Endothelial cell of umbilical vein (primary cell): ENCODE measurements around the gene CPED1. TPM values are rescaled to one million over a fixed set of nuclear protein-coding genes. Genes with fewer than 3 reads are reported as not detected.

ENCODE experiments used
- BruUV-seq: library from RNA; stranded (reverse); fragments of 400-500 nt; replicated peaks from 2 replicates; lab custom pipeline; 2021; lab: Mats Ljungman, UMichigan
- CTCF ChIA-PET: fragments of 300-600, 350-600 bp; sonication (Branson Sonifier 250); formaldehyde crosslinking; loops from one replicate; lab custom pipeline; 2021; ENCODE audit warnings: antibody characterized with exemption, inconsistent platforms; lab: Charles Lee
- POLR2A ChIA-PET: fragments of 300-600, 350-600 bp; sonication (Branson Sonifier 250); formaldehyde crosslinking; loops from one replicate; lab custom pipeline; 2021; ENCODE audit warnings: antibody characterized with exemption, inconsistent platforms; lab: Charles Lee
- DNase-seq: peaks from one replicate; pipeline ENCODE4 v3.0.0-alpha.2; 2011; ENCODE audit warnings: low read depth, low spot score
- FAIRE-seq: peaks from 2 replicates; lab custom pipeline; 2011; peaks lifted over from hg19 to GRCh38; lab: Jason Lieb, UNC
- H2AFZ ChIP-seq: 2 replicates; pipeline ENCODE4 v1.6.0; 2012; ENCODE audit warnings: low read depth, low read length, control low read depth, inconsistent platforms
- H3K27ac ChIP-seq: 2 replicates; pipeline ENCODE4 v1.5.1; 2011; ENCODE audit warnings: low read depth, mild to moderate bottlenecking, control low read depth, low read length, moderate library complexity; ENCODE audit not compliant: insufficient read depth
- H3K27me3 ChIP-seq, 2 experiments: 2 replicates each; pipeline versions ENCODE4 v1.6.0 to v1.6.1; 2011; ENCODE audit warnings: low read length in 2 of 2, mixed read lengths in 1 of 2; ENCODE audit not compliant: control insufficient read depth in 2 of 2, insufficient read depth in 2 of 2
- H3K36me3 ChIP-seq, 2 experiments: 2 replicates in 1 of 2; 3 replicates in 1 of 2; pipeline ENCODE4 v1.5.1; 2011; ENCODE audit warnings: low read length in 2 of 2, mild to moderate bottlenecking in 1 of 2, moderate library complexity in 1 of 2; ENCODE audit not compliant: control insufficient read depth in 2 of 2, insufficient read depth in 2 of 2; ENCODE audit errors: extremely low read depth in 1 of 2
- H3K4me1 ChIP-seq: 3 replicates; pipeline ENCODE4 v1.5.1; 2011; ENCODE audit warnings: mild to moderate bottlenecking, low read length; ENCODE audit not compliant: control insufficient read depth, insufficient read depth; ENCODE audit errors: extremely low read depth
- H3K4me2 ChIP-seq: 2 replicates; pipeline ENCODE4 v1.6.1; 2011; ENCODE audit warnings: low read length, control low read depth, mixed read lengths; ENCODE audit not compliant: insufficient read depth
- H3K4me3 ChIP-seq, 3 experiments: fragments of 200-600 bp in 1 of 3; sonication (generic), shearing (Covaris generic) in 1 of 3; replicated peaks in 1 of 3; 2 replicates each; pipeline ENCODE4 v1.5.1; 2011 to 2016; ENCODE audit warnings: control low read depth in 3 of 3, low read length in 3 of 3, mild to moderate bottlenecking in 2 of 3, inconsistent platforms in 1 of 3, low read depth in 1 of 3, moderate library complexity in 1 of 3; ENCODE audit not compliant: insufficient read depth in 1 of 3
- H3K79me2 ChIP-seq: 2 replicates; pipeline ENCODE4 v1.6.0; 2012; ENCODE audit warnings: low read length, inconsistent platforms; ENCODE audit not compliant: control insufficient read depth, insufficient read depth
- H3K9ac ChIP-seq: replicated peaks from 2 replicates; pipeline ENCODE3; 2011; ENCODE audit warnings: low read length, control low read depth; ENCODE audit not compliant: insufficient read depth; ENCODE audit errors: extremely low read depth
- H3K9me1 ChIP-seq: replicated peaks from 3 replicates; pipeline ENCODE4 v1.6.0; 2011; ENCODE audit warnings: mild to moderate bottlenecking, low read length; ENCODE audit not compliant: control insufficient read depth, insufficient read depth; ENCODE audit errors: extremely low read depth
- H3K9me3 ChIP-seq: replicated peaks from 2 replicates; pipeline ENCODE4 v1.5.1; 2012; ENCODE audit warnings: low read length, inconsistent platforms; ENCODE audit not compliant: control insufficient read depth, insufficient read depth
- H4K20me1 ChIP-seq: replicated peaks from 2 replicates; pipeline ENCODE3; 2011; ENCODE audit warnings: mild to moderate bottlenecking, low read length; ENCODE audit not compliant: control insufficient read depth, insufficient read depth; ENCODE audit errors: extremely low read depth
- EZH2 ChIP-seq: IDR thresholded peaks from 2 replicates; pipeline ENCODE4 v1.6.1; 2012; ENCODE audit warnings: borderline replicate concordance, low read depth, mild to moderate bottlenecking, moderate library complexity, low read length, inconsistent platforms; ENCODE audit not compliant: severe bottlenecking
- FOS ChIP-seq: IDR thresholded peaks from 2 replicates; pipeline ENCODE4 v1.6.1; 2011; ENCODE audit warnings: mild to moderate bottlenecking, low read length, moderate library complexity, borderline replicate concordance; ENCODE audit not compliant: insufficient read depth
- GATA2 ChIP-seq: IDR thresholded peaks from 2 replicates; pipeline ENCODE4 v1.7.0; 2011; ENCODE audit warnings: low read depth, mild to moderate bottlenecking, moderate library complexity, mixed read lengths, low read length; ENCODE audit not compliant: insufficient read length, insufficient read depth
- JUN ChIP-seq: IDR thresholded peaks from 2 replicates; pipeline ENCODE4 v1.6.1; 2011; ENCODE audit warnings: borderline replicate concordance, low read depth; ENCODE audit not compliant: insufficient read length, insufficient read depth
- MAX ChIP-seq: IDR thresholded peaks from 2 replicates; pipeline ENCODE4 v1.6.1; 2011; ENCODE audit not compliant: insufficient read depth, insufficient read length
- MYC ChIP-seq: IDR thresholded peaks from one replicate; pipeline ENCODE4 v1.6.1; 2011; ENCODE audit warnings: mild to moderate bottlenecking, low read depth, low read length
- POLR2A ChIP-seq: IDR thresholded peaks from 2 replicates; pipeline ENCODE4 v1.6.1; 2012; ENCODE audit warnings: low read depth, mild to moderate bottlenecking, control low read depth, low read length
- POLR2AphosphoS5 ChIP-seq: IDR thresholded peaks from 2 replicates; pipeline ENCODE4 v1.6.1; 2012; ENCODE audit warnings: low read depth, mild to moderate bottlenecking, control low read depth, low read length, moderate library complexity; ENCODE audit not compliant: insufficient read depth
- dilution Hi-C: fragments of 300-500 bp; cut with MboI; formaldehyde crosslinking; loops from one replicate; pipeline ENCODE4 v1.15.0; 2019; ENCODE audit warnings: low sequenced_read_pairs; ENCODE audit not compliant: extremely low pct_ligation_motif_present
- intact Hi-C: fragments of 100-400 bp; cut with micrococcal nuclease; formaldehyde crosslinking; loops from one replicate; pipeline ENCODE4 v1.10.0; 2022
- polyA plus RNA-seq, 4 experiments: library from polyadenylated mRNA; depleted of rRNA in 3 of 4; stranded (reverse) in 3 of 4; unstranded in 1 of 4; fragments of >200 nt; gene quantifications; 2 replicates each; pipeline versions ENCODE4 v1.2.1 to v1.2.3, GENCODE V29; 2011 to 2012; ENCODE audit warnings: missing spikeins in 1 of 4
- total RNA-seq: library from RNA; stranded (reverse); gene quantifications from 2 replicates; pipeline ENCODE4 v1.2.3, GENCODE V29; 2021
- TF ChIP-seq, protein P1 (sequence below), 2 donors: IDR thresholded peaks; 1 replicate in 1 of 2; 2 replicates in 1 of 2; pipeline ENCODE4 v1.5.1; 2011; ENCODE audit warnings: low read length in 2 of 2, mild to moderate bottlenecking in 2 of 2, moderate library complexity in 2 of 2, control low read depth in 1 of 2, inconsistent platforms in 1 of 2, low read depth in 1 of 2; ENCODE audit not compliant: insufficient read depth in 1 of 2; ENCODE audit errors: extremely low read depth in 1 of 2

CPED1 gene
- total and polyA plus RNA-seq, 2 donors (not counting 3 experiments of a cell fraction or from before 2014, with no cell fraction given): 0.22 to 3.0 TPM

DNA sequence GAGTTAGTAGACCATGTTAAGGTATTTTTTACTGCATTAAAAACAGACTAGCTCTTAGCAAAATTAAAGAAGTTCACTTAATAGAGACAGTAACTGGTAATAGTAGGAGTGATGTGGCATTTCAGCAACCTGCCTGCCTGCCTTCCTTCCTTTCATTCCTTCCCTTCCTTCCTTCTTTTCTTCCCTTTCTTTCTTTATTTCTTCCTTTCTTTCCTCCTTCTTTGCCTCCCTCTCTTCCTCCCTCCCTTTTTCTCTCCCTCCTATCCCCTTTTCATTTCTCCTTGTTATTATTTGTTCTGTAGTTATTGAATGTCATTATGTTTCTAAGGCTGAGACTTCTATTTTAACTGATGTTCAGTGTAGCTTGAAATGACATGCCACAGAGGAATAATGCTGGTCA is 193.8 kb downstream of the CPED1 start:
- POLR2A ChIA-PET: no interaction called here
- Histone ChIP-seq H3K9ac (no peak overlapping the region), H4K20me1 (no peaks in the 10 kb centered on the region), H2AFZ (no peak overlapping the region), H3K9me1 (no peaks in the 10 kb centered on the region), H3K79me2 (no peaks in the 10 kb centered on the region), H3K27me3 (peaks cover 0 to 4% of the 10 kb centered on the region in 2 experiments), H3K9me3 (no peaks in the 10 kb centered on the region), H3K4me2 (no peak overlapping the region), H3K4me1 (no peaks in the 10 kb centered on the region), H3K36me3 (no peaks in the 10 kb centered on the region), H3K4me3 (no peak overlapping the region), H3K27ac (no peak overlapping the region)
- TF ChIP-seq POLR2AphosphoS5: no peak
- no peak for TF ChIP-seq EZH2
- TF ChIP-seq, protein P1, sequence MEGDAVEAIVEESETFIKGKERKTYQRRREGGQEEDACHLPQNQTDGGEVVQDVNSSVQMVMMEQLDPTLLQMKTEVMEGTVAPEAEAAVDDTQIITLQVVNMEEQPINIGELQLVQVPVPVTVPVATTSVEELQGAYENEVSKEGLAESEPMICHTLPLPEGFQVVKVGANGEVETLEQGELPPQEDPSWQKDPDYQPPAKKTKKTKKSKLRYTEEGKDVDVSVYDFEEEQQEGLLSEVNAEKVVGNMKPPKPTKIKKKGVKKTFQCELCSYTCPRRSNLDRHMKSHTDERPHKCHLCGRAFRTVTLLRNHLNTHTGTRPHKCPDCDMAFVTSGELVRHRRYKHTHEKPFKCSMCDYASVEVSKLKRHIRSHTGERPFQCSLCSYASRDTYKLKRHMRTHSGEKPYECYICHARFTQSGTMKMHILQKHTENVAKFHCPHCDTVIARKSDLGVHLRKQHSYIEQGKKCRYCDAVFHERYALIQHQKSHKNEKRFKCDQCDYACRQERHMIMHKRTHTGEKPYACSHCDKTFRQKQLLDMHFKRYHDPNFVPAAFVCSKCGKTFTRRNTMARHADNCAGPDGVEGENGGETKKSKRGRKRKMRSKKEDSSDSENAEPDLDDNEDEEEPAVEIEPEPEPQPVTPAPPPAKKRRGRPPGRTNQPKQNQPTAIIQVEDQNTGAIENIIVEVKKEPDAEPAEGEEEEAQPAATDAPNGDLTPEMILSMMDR (IDR thresholded peaks at IDR 0.05; ENCODE audit: extremely low read depth in 1 of 2, insufficient read depth in 1 of 2, low read depth in 1 of 2, low read length in 2 of 2): no peak
- TF ChIP-seq MYC: no peak
- no peak for TF ChIP-seq JUN
- no peak for TF ChIP-seq FOS
- no peak for TF ChIP-seq GATA2
- TF ChIP-seq POLR2A: no peak
- no peak for TF ChIP-seq MAX
- intact Hi-C loops: no loop called here
- no peak for DNase-seq
- dilution Hi-C loops: no loop called here
- BruUV-seq: no TSS peak
- CTCF ChIA-PET: no interaction called here
- FAIRE-seq: no peak
